HG03460 (cell line): ENCODE measurements around the gene EMID1.
A peak's percentile ranks its signal among the peaks of the same experiment; 100 is the strongest.

Experiments
- ATAC-seq: cut with Tn5 transposase; IDR thresholded peaks from one replicate; pipeline ENCODE4 v1.9.1; 2021; ENCODE audit not compliant: unreplicated experiment

The EMID1 gene

GRCh38 chr22:29258407-29259252, 52.9 kb downstream of the EMID1 start:
- no peak for ATAC-seq

DNA sequence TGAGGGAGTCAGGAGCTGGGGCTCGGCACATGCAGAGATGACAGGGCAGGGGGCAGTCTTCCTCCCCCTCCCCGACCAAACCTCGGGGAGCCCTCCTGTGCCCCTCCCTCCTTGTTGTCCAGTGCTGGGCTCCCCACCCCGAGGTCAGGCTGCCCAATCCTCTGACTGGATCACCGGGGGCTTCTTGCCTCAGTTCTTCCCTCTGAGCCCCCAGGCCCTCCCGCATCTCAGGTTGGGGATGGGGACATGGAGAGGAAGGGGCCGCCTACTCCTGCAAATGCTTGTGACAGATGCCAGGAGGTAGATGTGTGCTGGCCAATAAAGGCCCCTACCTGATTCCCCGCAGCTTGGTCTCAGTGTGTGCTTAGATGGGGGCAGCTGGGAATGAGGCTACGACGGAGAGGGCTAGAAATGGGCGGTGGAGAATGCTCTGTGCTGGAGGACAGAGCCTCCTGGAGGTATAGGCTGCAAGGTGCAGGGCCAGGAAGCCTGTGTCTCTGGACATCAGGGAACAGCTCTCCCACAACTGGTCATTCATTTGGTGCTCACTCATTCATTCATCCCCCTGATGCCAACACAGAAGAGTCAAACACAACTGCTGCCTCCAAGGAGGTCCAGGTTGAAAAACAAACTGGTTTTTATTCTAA, 53.7 kb downstream of the EMID1 start:
- no peak for ATAC-seq

DNA sequence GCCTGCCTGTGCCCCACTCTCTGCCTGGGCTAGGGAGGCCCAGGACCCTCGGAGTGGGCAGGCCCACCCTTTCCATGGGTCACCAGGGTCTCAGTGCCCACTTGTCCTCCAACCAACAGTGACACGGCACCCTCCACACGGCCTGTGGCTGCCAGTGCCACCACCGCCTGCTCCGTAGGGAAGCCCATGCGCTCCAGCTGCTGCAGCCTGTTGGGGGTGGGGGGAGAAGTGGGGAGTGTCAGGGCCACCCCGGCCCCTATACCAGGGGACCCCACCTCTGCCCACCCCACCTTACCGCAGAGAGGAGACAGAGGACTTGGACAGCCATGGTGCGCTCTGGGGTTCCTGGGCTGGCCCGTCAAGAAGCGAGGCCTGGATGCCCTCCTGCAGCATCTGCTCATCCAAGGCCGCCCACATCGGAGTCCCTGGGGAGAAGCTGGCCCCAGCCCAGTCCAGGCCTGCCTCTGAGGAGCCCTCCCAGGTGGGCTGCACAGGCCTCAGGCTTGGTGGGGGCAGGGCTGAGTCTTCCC, 54.4 kb downstream of the EMID1 start:
- ATAC-seq = no peak

GRCh38 chr22:29260601-29261315, 55.1 kb downstream of the EMID1 start:
- no peak for ATAC-seq

- ATAC-seq = no peak
These were observed 58.1 kb downstream of the EMID1 start for GRCh38 chr22:29263791-29264276.

- no peak for ATAC-seq
These were observed 59.6 kb downstream of the EMID1 start for GRCh38 chr22:29265305-29265704.

GRCh38 chr22:29265929-29266328, 60.2 kb downstream of the EMID1 start:
- ATAC-seq = no peak

- ATAC-seq = no peak
These were observed 61.1 kb downstream of the EMID1 start for GRCh38 chr22:29266564-29267461.

DNA sequence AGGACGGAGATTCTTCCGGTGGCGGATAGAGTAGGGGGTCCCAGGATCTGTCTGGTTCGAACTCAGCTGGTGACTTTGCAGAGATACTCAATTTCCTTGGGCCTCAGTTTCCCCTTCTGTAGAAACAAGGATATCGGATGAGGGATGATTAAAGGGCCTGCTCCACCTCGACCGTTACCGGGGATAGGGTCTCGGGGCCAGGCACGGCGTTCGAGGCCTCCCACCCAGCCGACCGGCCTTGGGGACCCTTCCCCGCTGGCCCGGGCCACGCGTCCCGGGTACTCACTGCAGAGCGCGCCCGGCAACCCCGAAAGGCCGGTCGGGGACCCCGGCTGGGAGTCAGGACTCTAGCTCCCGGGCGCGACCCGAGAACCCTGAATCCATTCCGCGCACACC, 61.8 kb downstream of the EMID1 start:
- ATAC-seq = no peak

DNA sequence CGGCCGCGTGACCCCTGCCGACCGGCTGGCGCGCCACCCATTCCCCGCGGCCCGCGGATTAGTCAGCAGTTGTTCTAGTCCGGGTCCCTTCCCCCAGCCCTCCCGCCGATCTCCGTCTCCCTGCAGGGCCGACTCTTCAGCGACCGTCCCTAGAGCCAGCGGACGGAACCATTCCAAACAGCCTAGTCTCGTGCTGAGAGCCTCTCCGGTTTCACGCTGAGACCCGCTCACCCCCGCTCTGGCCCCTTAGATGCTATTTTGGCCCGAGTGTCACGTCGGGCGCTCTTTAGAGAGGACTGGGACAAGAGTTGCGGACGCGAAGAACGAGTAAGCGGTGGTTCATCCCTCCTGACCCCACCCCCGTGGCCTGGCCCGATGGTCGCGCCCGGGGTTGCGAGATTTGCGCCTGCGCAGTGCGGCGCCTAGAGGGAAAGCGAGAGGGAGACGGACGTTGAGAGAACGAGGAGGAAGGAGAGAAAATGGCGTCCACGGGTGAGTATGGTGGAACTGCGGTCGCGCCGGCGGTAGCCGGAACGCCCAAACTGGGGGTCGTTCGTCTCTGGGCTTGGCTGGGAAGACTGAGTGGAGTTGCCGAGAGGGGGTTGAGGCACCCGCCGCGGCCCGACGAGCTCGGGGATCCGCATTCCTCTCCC, 62.3 kb downstream of the EMID1 start, which contains the start of the genes EWSR1 and RHBDD3:
EWSR1 (plus strand) TSS at position 411 of the 653 bp plus-strand sequence; CDS start at position 480, 69 bp downstream.
RHBDD3 (minus strand) TSS at position 124 of the 653 bp plus-strand sequence. CDS start 2,355 bp downstream, outside the sequence.
- peak; percentile 76 for ATAC-seq

DNA sequence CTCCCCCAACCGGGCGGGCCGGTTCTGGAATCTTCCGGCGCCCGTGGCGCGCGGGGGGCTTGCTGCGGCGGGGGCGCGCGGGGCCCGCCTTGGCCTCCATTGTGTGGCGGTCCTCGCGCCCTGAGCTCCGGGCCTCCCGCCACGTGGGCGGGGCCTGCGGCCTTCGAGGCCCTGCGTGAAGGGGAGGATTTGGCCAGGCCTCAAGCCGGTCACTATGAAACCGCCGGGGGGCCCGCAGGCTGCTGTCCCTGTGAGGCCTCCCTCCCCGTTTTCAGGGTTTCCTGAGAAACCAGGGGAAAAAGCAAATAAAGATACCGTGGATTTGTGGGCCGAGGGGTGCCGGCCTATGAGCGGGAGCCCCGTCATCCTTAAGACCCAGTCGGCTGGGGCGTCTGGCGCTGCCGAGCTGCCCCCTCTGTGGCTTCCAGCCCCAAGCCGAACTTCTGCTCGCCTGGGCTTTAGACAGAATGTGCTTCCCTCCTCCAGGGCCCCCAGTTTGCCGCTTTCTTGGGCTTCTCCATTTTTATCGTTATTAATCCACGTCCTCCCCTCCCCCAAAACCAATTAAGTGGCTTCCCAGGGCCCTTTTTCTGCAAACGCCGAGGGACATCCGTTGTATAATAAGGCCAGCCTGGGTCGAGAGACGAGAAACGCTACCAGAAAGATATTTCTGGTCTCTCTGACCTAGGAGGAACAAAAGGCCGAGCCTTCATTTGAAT, 63.0 kb downstream of the EMID1 start:
- peak; percentile 17 for ATAC-seq

DNA sequence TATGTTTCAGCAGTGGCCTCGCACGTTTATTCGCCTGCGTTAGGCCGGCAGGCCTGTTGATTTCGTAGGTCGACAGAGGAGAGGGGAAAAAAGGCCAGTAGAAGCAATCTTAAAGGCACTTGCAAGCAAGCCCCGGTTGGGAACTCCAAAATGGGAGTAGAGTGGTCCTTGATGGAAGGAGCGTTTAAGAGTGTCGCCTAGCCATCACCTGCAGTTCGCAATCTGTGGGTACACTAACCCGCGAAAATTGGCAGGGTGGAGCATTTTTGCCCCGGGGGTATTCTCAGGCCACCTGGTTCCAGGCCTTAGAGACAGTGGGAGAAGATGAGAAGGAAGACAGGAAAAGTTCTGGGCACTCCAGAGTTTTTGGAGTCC, 63.5 kb downstream of the EMID1 start:
- ATAC-seq = no peak

DNA sequence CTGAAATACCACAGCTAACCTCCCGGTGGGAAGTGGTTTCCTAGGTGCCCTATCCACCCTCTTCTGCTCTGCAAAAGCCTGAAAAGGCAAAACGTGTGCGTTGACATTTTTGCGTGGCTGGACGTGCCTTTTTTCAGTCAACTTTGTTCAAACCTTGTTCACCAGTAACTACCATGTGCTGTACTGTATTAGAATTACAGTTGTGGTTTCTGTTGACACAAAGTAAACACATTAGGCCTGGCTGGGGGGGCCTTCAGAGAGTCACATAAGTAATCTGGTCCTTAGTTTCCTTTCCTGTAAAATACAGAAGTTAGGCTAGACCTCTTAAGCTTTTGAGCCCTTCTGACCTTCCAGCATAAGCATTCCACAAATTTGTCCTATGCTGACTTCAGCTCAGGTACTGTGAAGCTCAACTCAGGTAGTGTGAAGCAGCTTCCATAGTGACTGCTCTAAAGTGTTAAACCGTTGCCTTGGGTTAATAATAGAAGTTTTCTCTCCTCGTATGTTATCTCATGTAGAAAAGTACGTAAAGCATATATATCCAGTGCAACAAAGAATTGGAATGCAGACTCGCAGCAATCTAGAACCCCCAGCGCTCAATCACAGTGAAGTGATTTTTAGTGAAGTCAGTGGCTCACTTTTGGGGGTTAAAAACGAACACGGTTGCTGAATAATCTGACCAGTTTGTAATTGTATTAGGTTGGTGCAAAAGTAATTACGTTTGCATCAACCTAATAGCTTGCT, 64.2 kb downstream of the EMID1 start:
- no peak for ATAC-seq

GRCh38 chr22:29270475-29271271, 65.0 kb downstream of the EMID1 start:
- no peak for ATAC-seq

DNA sequence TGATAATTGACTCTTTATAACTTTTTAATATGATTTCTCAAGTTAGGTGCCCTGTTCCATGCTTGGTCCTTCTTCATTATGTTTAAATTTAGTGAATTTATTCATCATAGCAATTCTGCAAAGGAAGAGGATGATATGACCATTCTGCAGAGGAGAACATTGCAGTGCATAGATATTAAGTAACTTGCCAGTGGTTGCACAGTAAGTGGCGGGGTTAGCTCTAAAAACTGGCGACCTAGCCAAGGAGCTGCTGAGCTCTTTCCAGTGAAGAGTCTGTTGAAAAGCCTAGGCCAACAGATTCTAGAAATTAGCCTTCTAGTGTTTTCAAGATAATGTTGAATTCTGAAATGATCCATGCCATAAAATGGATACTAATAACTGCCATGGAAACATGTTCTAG, 66.9 kb downstream of the EMID1 start:
- no peak for ATAC-seq

DNA sequence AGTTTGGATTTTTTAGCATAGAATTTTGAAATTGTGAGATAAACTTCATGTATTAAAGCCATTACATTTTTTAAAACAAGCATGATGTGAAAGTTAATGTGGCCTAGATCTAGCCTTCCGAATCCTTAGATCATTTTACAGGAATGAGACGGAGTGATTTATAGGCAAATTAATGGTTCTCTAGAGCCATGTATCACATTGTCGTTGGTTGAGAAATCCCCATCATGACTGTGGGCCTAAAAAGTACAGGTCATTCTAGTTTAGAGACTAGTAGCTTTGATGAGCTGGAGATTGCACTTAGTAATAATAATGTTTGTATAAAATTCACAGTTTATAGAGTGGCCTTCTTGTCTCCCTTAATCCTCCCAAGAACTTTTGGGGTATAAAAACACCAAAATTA, 69.5 kb downstream of the EMID1 start:
- no peak for ATAC-seq

- ATAC-seq = no peak
These were observed 70.3 kb downstream of the EMID1 start for GRCh38 chr22:29275819-29276565.
